DMS153 treated with DMSO at 0.1 percent for 48 hours (cell line): ENCODE results near the gene DNAJB4.

Experiments used
- DNase-seq: peaks from one replicate; lab custom pipeline; 2025; ENCODE audit not compliant: unreplicated experiment; lab: John Stamatoyannopoulos, UW

DNAJB4 gene

GRCh38 chr1:78036450-78036849 lies 31.7 kb downstream of the DNAJB4 start:
- DNase-seq = no peak

GRCh38 chr1:78038071-78038470 lies 33.3 kb downstream of the DNAJB4 start:
- no peak for DNase-seq

- no peak for DNase-seq
Observed at GRCh38 chr1:78038491-78038939, 33.8 kb downstream of the DNAJB4 start.

- DNase-seq = no peak
Observed at GRCh38 chr1:78040484-78041089, 35.8 kb downstream of the DNAJB4 start.

GRCh38 chr1:78043436-78043835 lies 38.7 kb downstream of the DNAJB4 start:
- no peak for DNase-seq

GRCh38 chr1:78044796-78045562 lies 40.2 kb downstream of the DNAJB4 start:
- DNase-seq = no peak

- no peak for DNase-seq
Observed at GRCh38 chr1:78045563-78045925, 40.8 kb downstream of the DNAJB4 start.

- DNase-seq = peak; percentile 13
Observed at GRCh38 chr1:78045926-78046778, 41.4 kb downstream of the DNAJB4 start, which contains the start of gene GIPC2. Gene GIPC2 (plus strand): TSS chr1:78045966. CDS start chr1:78046095, 129 bp downstream.

GRCh38 chr1:78047106-78047505 lies 42.4 kb downstream of the DNAJB4 start:
- DNase-seq = no peak

- no peak for DNase-seq
Observed at GRCh38 chr1:78047631-78048030, 42.9 kb downstream of the DNAJB4 start.

GRCh38 chr1:78048446-78048845 lies 43.7 kb downstream of the DNAJB4 start:
- no peak for DNase-seq

GRCh38 chr1:78049396-78049795 lies 44.7 kb downstream of the DNAJB4 start:
- DNase-seq = no peak

- no peak for DNase-seq
Observed at GRCh38 chr1:78051005-78051404, 46.3 kb downstream of the DNAJB4 start.

GRCh38 chr1:78052685-78053405 lies 48.1 kb downstream of the DNAJB4 start:
- no peak for DNase-seq

- DNase-seq = no peak
Observed at GRCh38 chr1:78053498-78053897, 48.8 kb downstream of the DNAJB4 start.

GRCh38 chr1:78054559-78054958 lies 49.8 kb downstream of the DNAJB4 start:
- DNase-seq = no peak

- DNase-seq = no peak
Observed at GRCh38 chr1:78054972-78055371, 50.2 kb downstream of the DNAJB4 start.

GRCh38 chr1:78055565-78056132 lies 50.9 kb downstream of the DNAJB4 start:
- no peak for DNase-seq

- DNase-seq = no peak
Observed at GRCh38 chr1:78058670-78059069, 53.9 kb downstream of the DNAJB4 start.

- DNase-seq = no peak
Observed at GRCh38 chr1:78060857-78061563, 56.3 kb downstream of the DNAJB4 start.
